Lower leg skin (tissue), 3 donors: ENCODE data around the gene PCYT2.

Source experiments
- POLR2A ChIP-seq, 2 donors: fragments of 450-650 bp; IDR thresholded peaks; one replicate each; pipeline ENCODE4 v1.6.1; 2016 to 2017; ENCODE audit warnings: antibody characterized with exemption in 2 of 2, mild to moderate bottlenecking in 1 of 2, moderate library complexity in 1 of 2
- TF ChIP-seq, protein P1 (sequence below), 3 donors: fragments of 450-650 bp; IDR thresholded peaks; one replicate each; pipeline ENCODE4 v1.5.1; 2016; ENCODE audit warnings: antibody characterized with exemption in 3 of 3, mild to moderate bottlenecking in 3 of 3, moderate library complexity in 2 of 3

DNA sequence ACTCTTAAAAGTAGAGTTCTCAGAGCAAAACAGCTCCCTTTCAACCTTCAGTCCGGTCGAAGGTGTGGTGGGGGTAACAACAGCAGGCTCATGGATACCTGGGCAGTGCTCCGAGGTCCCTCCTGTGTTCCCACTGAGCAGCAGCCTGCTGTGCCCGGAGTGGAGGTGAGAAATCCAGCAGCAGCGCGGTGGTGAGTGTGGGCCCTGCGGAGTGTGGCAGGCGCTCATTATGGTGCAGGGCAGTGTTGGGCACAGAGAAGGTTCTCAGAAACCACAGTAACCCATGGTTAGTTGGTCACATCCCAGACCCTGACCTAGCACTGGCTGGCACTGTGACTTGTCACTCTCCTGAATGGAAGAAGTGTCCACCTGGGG lies 45.9 kb downstream of the PCYT2 start:
- no peak for TF ChIP-seq POLR2A (IDR thresholded peaks at IDR 0.05)
- TF ChIP-seq, protein P1, sequence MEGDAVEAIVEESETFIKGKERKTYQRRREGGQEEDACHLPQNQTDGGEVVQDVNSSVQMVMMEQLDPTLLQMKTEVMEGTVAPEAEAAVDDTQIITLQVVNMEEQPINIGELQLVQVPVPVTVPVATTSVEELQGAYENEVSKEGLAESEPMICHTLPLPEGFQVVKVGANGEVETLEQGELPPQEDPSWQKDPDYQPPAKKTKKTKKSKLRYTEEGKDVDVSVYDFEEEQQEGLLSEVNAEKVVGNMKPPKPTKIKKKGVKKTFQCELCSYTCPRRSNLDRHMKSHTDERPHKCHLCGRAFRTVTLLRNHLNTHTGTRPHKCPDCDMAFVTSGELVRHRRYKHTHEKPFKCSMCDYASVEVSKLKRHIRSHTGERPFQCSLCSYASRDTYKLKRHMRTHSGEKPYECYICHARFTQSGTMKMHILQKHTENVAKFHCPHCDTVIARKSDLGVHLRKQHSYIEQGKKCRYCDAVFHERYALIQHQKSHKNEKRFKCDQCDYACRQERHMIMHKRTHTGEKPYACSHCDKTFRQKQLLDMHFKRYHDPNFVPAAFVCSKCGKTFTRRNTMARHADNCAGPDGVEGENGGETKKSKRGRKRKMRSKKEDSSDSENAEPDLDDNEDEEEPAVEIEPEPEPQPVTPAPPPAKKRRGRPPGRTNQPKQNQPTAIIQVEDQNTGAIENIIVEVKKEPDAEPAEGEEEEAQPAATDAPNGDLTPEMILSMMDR (IDR thresholded peaks at IDR 0.05): no peak
